ENCODE results near the gene CACNA1E. TPM values are rescaled to one million over a fixed set of nuclear protein-coding genes. Genes with fewer than 3 reads are reported as not detected.

CACNA1E gene
- total and polyA plus RNA-seq, 2 of the 4 experiments (the other 2 are of a cell fraction), result not detected

- Histone ChIP-seq H2AK5ac (ENCODE audit: low read depth, low read length) (no peak overlapping the region), H2BK20ac (ENCODE audit: low read depth, low read length) (no peak overlapping the region), H3K14ac (replicated peaks; ENCODE audit: low read depth, low read length) (no peak overlapping the region), H3K4me3 (ENCODE audit: insufficient read depth, low read depth, low read length) (no peak overlapping the region), H4K20me1 (ENCODE audit: insufficient read depth, low read length) (no peaks in the 10 kb centered on the region), H3K27ac (ENCODE audit: insufficient read depth, low read length) (no peak overlapping the region), H3K9ac (ENCODE audit: low read depth, low read length) (no peak overlapping the region), H2BK120ac (ENCODE audit: low read depth, low read length) (no peak overlapping the region), H2AFZ (replicated peaks; ENCODE audit: low read length, poor library complexity) (no peak overlapping the region), H3K36me3 (ENCODE audit: control insufficient read depth, insufficient read depth, low read length) (no peaks in the 10 kb centered on the region), H2BK5ac (ENCODE audit: low read depth, low read length, poor library complexity, severe bottlenecking) (no peak overlapping the region), H3K4me1 (ENCODE audit: control insufficient read depth, insufficient read depth, low read length) (no peaks in the 10 kb centered on the region), H3K79me1 (ENCODE audit: low read depth in 1 of 2, low read length in 2 of 2) (no peaks in the 10 kb centered on the region), H3K18ac (ENCODE audit: low read depth, low read length) (no peak overlapping the region), H4K5ac (ENCODE audit: low read depth, low read length) (no peak overlapping the region), H3K9me1 (ENCODE audit: insufficient read depth, low read length) (no peaks in the 10 kb centered on the region), H2AK9ac (replicated peaks; ENCODE audit: low read depth, low read length, poor library complexity) (no peak overlapping the region), H2BK15ac (ENCODE audit: low read depth, low read length) (no peak overlapping the region), H4K8ac (ENCODE audit: low read depth in 2 of 2, low read length in 2 of 2) (no peak overlapping the region), H3K27me3 (ENCODE audit: control insufficient read depth, insufficient read depth, low read length) (no peaks in the 10 kb centered on the region), H3K56ac (ENCODE audit: extremely low read depth, insufficient read depth, low read length) (no peak overlapping the region), H3K4ac (ENCODE audit: low read depth, low read length) (no peak overlapping the region), H3K9me3 (ENCODE audit: control insufficient read depth, insufficient read depth, low read length) (peaks cover 42% of the 10 kb centered on the region), H3K4me2 (ENCODE audit: low read depth, low read length) (no peak overlapping the region), H4K91ac (ENCODE audit: insufficient read depth, low read depth, low read length) (no peak overlapping the region), H3K23ac (ENCODE audit: low read depth, low read length) (no peak overlapping the region)
- TF ChIP-seq RCOR1 (IDR thresholded peaks at IDR 0.05; ENCODE audit: insufficient replicate concordance, low read length) (no peak), SMC3 (IDR thresholded peaks at IDR 0.05; ENCODE audit: low read depth, low read length) (no peak), BHLHE40 (IDR thresholded peaks at IDR 0.05; ENCODE audit: low read depth, low read length) (no peak), NFE2L2 (IDR thresholded peaks at IDR 0.05; ENCODE audit: low read depth, low read length) (no peak), MAFK (IDR thresholded peaks at IDR 0.05; ENCODE audit: low read depth, low read length) (no peak), ELK1 (IDR thresholded peaks at IDR 0.05; ENCODE audit: borderline replicate concordance, low read depth, low read length) (no peak), CEBPB (IDR thresholded peaks at IDR 0.05; ENCODE audit: low read depth, low read length) (no peak), MXI1 (IDR thresholded peaks at IDR 0.05; ENCODE audit: borderline replicate concordance, low read depth, low read length) (no peak), RFX5 (IDR thresholded peaks at IDR 0.05; ENCODE audit: low read depth, low read length) (no peak), CHD1 (IDR thresholded peaks at IDR 0.05; ENCODE audit: low read depth, low read length) (no peak), POLR2A (IDR thresholded peaks at IDR 0.05; ENCODE audit: low read depth, low read length) (no peak)
- CTCF ChIA-PET, result no interaction called here
- in situ Hi-C loops (cut with MboI; ENCODE audit: low sequenced_read_pairs) (no loop called here), dilution Hi-C loops (cut with HindIII; ENCODE audit: low sequenced_read_pairs, unreplicated experiment) (no loop called here), intact Hi-C loops (cut with micrococcal nuclease) (no loop called here)
- ATAC-seq (ENCODE audit: low read depth) (no peak), DNase-seq (no peak)
- BruUV-seq (replicated peaks), result no TSS peak
- POLR2A ChIA-PET (ENCODE audit: unreplicated experiment), result no interaction called here
- 88% methylated on average over 19 of the region's 31 CpGs; no CpG with 5 or more reads in 1 of the 2 experiments for WGBS, 2 experiments (ENCODE audit: extremely low coverage in 2 of 2, insufficient read length in 1 of 2)
Measured at GRCh38 chr1:181732218-181732990, 249.1 kb downstream of the CACNA1E start.

Measured in IMR-90 (cell line).